HG03039 (cell line): ENCODE measurements around the gene ANAPC16.
"Not testable (repeated sequence)": the region's sequence is repeated elsewhere in the genome, so short reads cannot be mapped to it uniquely, and the experiment has no call there.

ENCODE experiments used
- ATAC-seq: cut with Tn5 transposase; IDR thresholded peaks from one replicate; pipeline ENCODE4 v1.9.1; 2021; ENCODE audit warnings: mild to moderate bottlenecking, moderate library complexity; ENCODE audit not compliant: unreplicated experiment

The ANAPC16 gene

GRCh38 chr10:72211381-72211780 is 4.4 kb upstream of the ANAPC16 start:
- not testable (repeated sequence) for ATAC-seq

GRCh38 chr10:72211832-72212231 is 4.0 kb upstream of the ANAPC16 start:
- ATAC-seq, result not testable (repeated sequence)

GRCh38 chr10:72218325-72218724 is 2.5 kb downstream of the ANAPC16 start:
- no peak for ATAC-seq

GRCh38 chr10:72218726-72219125 is 2.9 kb downstream of the ANAPC16 start:
- ATAC-seq, result no peak

- no peak for ATAC-seq
Measured at GRCh38 chr10:72219235-72219814, 3.5 kb downstream of the ANAPC16 start.

- ATAC-seq, result no peak
Measured at GRCh38 chr10:72220637-72221036, 4.8 kb downstream of the ANAPC16 start.

GRCh38 chr10:72221278-72221677 is 5.5 kb downstream of the ANAPC16 start:
- ATAC-seq, result no peak

GRCh38 chr10:72223743-72224101 is 7.9 kb downstream of the ANAPC16 start:
- no peak for ATAC-seq

GRCh38 chr10:72224191-72224590 is 8.4 kb downstream of the ANAPC16 start:
- ATAC-seq, result not testable (repeated sequence)

- no peak for ATAC-seq
Measured at GRCh38 chr10:72226418-72227027, 10.7 kb downstream of the ANAPC16 start.

GRCh38 chr10:72227826-72228225 is 12.0 kb downstream of the ANAPC16 start:
- ATAC-seq, result no peak

- no peak for ATAC-seq
Measured at GRCh38 chr10:72228318-72228751, 12.5 kb downstream of the ANAPC16 start.

GRCh38 chr10:72229261-72230251 is 13.7 kb downstream of the ANAPC16 start:
- ATAC-seq, result no peak

- no peak for ATAC-seq
Measured at GRCh38 chr10:72233621-72234020, 17.8 kb downstream of the ANAPC16 start.

- ATAC-seq, result no peak
Measured at GRCh38 chr10:72234560-72235095, 18.8 kb downstream of the ANAPC16 start.

GRCh38 chr10:72235544-72236279 is 19.9 kb downstream of the ANAPC16 start:
- no peak for ATAC-seq

GRCh38 chr10:72238392-72239175 is 22.8 kb downstream of the ANAPC16 start:
- no peak for ATAC-seq

- ATAC-seq, result no peak
Measured at GRCh38 chr10:72239409-72239808, 23.6 kb downstream of the ANAPC16 start.

GRCh38 chr10:72240371-72240770 is 24.6 kb downstream of the ANAPC16 start:
- ATAC-seq, result no peak

GRCh38 chr10:72241691-72242252 is 26.0 kb downstream of the ANAPC16 start:
- no peak for ATAC-seq
